OCI-LY3 (cell line): Measurements from ENCODE around the gene AGBL4.

Experiments
- EZH2phosphoT487 ChIP-seq: fragments of 200-600 bp; shearing (Covaris generic); IDR thresholded peaks from 2 replicates; pipeline ENCODE4 v1.6.1; 2018; ENCODE audit warnings: antibody characterized with exemption, mixed run types, low read depth
- TF ChIP-seq, protein P1 (sequence below): fragments of 200-600, 300-600 bp; sonication (generic); IDR thresholded peaks from 2 replicates; pipeline ENCODE4 v1.5.1; 2014; ENCODE audit warnings: antibody characterized with exemption, low read length, low read depth

DNA sequence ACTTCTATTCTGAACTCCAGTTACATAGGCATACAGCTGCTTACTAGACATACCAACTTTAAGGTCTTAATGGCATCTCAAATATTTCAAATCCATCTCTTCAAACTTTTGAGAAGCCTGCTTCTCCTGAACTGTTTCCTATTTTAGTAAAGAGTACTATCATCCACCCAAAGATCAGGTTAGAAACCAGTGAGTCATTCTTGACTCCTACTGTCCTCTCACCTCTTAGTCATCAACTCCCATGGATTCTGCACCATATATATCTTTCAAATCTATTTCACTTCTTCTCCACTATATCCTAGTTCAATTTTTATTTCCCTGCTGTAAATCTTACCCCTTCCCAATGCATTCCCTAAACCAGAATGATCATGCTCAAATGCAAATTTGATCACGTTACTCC lies 1228.9 kb downstream of the AGBL4 start:
- TF ChIP-seq, protein P1, sequence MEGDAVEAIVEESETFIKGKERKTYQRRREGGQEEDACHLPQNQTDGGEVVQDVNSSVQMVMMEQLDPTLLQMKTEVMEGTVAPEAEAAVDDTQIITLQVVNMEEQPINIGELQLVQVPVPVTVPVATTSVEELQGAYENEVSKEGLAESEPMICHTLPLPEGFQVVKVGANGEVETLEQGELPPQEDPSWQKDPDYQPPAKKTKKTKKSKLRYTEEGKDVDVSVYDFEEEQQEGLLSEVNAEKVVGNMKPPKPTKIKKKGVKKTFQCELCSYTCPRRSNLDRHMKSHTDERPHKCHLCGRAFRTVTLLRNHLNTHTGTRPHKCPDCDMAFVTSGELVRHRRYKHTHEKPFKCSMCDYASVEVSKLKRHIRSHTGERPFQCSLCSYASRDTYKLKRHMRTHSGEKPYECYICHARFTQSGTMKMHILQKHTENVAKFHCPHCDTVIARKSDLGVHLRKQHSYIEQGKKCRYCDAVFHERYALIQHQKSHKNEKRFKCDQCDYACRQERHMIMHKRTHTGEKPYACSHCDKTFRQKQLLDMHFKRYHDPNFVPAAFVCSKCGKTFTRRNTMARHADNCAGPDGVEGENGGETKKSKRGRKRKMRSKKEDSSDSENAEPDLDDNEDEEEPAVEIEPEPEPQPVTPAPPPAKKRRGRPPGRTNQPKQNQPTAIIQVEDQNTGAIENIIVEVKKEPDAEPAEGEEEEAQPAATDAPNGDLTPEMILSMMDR, result no peak
- TF ChIP-seq EZH2phosphoT487, result no peak
